Neural progenitor cell (in vitro differentiated cells): ENCODE measurements around the gene AMBN. TPM values are rescaled to one million over a fixed set of nuclear protein-coding genes. Genes with fewer than 3 reads are reported as not detected.

Source experiments
- DNase-seq: peaks from one replicate; pipeline ENCODE4 v3.0.0-alpha.2; 2016; ENCODE audit warnings: low spot score
- H2AFZ ChIP-seq: fragments of 200-600 bp; sonication (generic); replicated peaks from 2 replicates; pipeline ENCODE4 v1.6.1; 2016; ENCODE audit warnings: antibody characterized with exemption
- H3F3A ChIP-seq: fragments of 200-600 bp; sonication (generic); 2 replicates; pipeline ENCODE4 v1.6.1; 2016; ENCODE audit warnings: antibody characterized with exemption, low read depth
- H3K27ac ChIP-seq: fragments of 200-600 bp; sonication (generic); 2 replicates; pipeline ENCODE4 v1.5.1; 2016; ENCODE audit warnings: mild to moderate bottlenecking
- H3K27me3 ChIP-seq: fragments of 200-600 bp; sonication (generic); 2 replicates; pipeline ENCODE4 v1.6.1; 2016; ENCODE audit warnings: mild to moderate bottlenecking, moderate library complexity
- H3K36me3 ChIP-seq: fragments of 200-600 bp; sonication (generic); 2 replicates; pipeline ENCODE4 v1.5.1; 2016
- H3K4me1 ChIP-seq: fragments of 200-600 bp; sonication (generic); 2 replicates; pipeline ENCODE4 v1.6.1; 2016; ENCODE audit warnings: mixed run types
- H3K4me2 ChIP-seq: fragments of 200-600 bp; sonication (generic); 2 replicates; pipeline ENCODE4 v1.6.1; 2016
- H3K4me3 ChIP-seq: fragments of 200-600 bp; sonication (generic); 2 replicates; pipeline ENCODE4 v1.5.1; 2016
- H3K79me2 ChIP-seq: fragments of 200-600 bp; sonication (generic); 2 replicates; pipeline ENCODE4 v1.6.1; 2016; ENCODE audit warnings: low read depth
- H3K9ac ChIP-seq: fragments of 200-600 bp; sonication (generic); 2 replicates; pipeline ENCODE4 v1.6.1; 2016
- H3K9me3 ChIP-seq: fragments of 200-600 bp; sonication (generic); 2 replicates; pipeline ENCODE4 v1.5.1; 2016; ENCODE audit warnings: low read depth
- H4K20me1 ChIP-seq: fragments of 200-600 bp; sonication (generic); 2 replicates; pipeline ENCODE4 v1.6.1; 2016; ENCODE audit warnings: low read depth
- H3K27ac Mint-ChIP-seq: 3 replicates; pipeline ENCODE4 v1.8.0; 2021; ENCODE audit warnings: mixed read lengths
- H3K27me3 Mint-ChIP-seq: 2 replicates; pipeline ENCODE4 v1.8.0; 2022; ENCODE audit warnings: low read depth, mild to moderate bottlenecking, inconsistent platforms, moderate library complexity, mixed read lengths; ENCODE audit not compliant: insufficient read depth
- H3K36me3 Mint-ChIP-seq: 3 replicates; pipeline ENCODE4 v1.8.0; 2021; ENCODE audit warnings: mixed read lengths
- H3K4me1 Mint-ChIP-seq: 3 replicates; pipeline ENCODE4 v1.8.0; 2021; ENCODE audit warnings: mixed read lengths
- H3K4me3 Mint-ChIP-seq: 3 replicates; pipeline ENCODE4 v1.8.0; 2021; ENCODE audit warnings: mild to moderate bottlenecking, moderate library complexity, mixed read lengths
- H3K9me3 Mint-ChIP-seq: 3 replicates; pipeline ENCODE4 v1.8.0; 2020; ENCODE audit warnings: mixed read lengths
- CTCF ChIP-seq: fragments of 200-600 bp; sonication (generic); IDR thresholded peaks from 2 replicates; pipeline ENCODE4 v1.5.1; 2017; ENCODE audit warnings: antibody characterized with exemption, mild to moderate bottlenecking
- EZH2 ChIP-seq: fragments of 200-600 bp; sonication (generic); IDR thresholded peaks from 2 replicates; pipeline ENCODE4 v1.6.1; 2017; ENCODE audit warnings: antibody characterized with exemption, mild to moderate bottlenecking, moderate library complexity
- EZH2phosphoT487 ChIP-seq: fragments of 200-600 bp; sonication (generic); IDR thresholded peaks from 2 replicates; pipeline ENCODE4 v1.6.1; 2017; ENCODE audit warnings: antibody characterized with exemption
- total RNA-seq: library from RNA; depleted of rRNA; stranded (reverse); fragments of >200 nt; gene quantifications from 2 replicates; pipeline ENCODE4 v1.2.3, GENCODE V29; 2015; ENCODE audit warnings: low replicate concordance

AMBN gene
- total RNA-seq, 1 donor from 2014 or later: not detected

- H3K4me1 Mint-ChIP-seq: peaks cover 11% of the 10 kb centered on the region
- DNase-seq: no peak
Observed at GRCh38 chr4:70608324-70608723, 16.3 kb downstream of the AMBN start.

GRCh38 chr4:70613306-70614183 is 21.5 kb downstream of the AMBN start:
- no peaks in the 10 kb centered on the region for H3F3A ChIP-seq
- H3K79me2 ChIP-seq: no peaks in the 10 kb centered on the region
- H4K20me1 ChIP-seq: no peaks in the 10 kb centered on the region
- no peak for TF ChIP-seq EZH2phosphoT487
- TF ChIP-seq CTCF: no peak
- no peak for TF ChIP-seq EZH2
- H3K4me2 ChIP-seq: no peak overlapping the region
- no peak overlapping the region for H3K4me3 ChIP-seq
- no peaks in the 10 kb centered on the region for H3K36me3 ChIP-seq
- H3K27me3 ChIP-seq: no peaks in the 10 kb centered on the region
- H2AFZ ChIP-seq: no peak overlapping the region
- H3K9me3 ChIP-seq: no peaks in the 10 kb centered on the region
- no peak for DNase-seq
- H3K4me3 Mint-ChIP-seq: no peak overlapping the region
- no peaks in the 10 kb centered on the region for H3K4me1 ChIP-seq
- no peaks in the 10 kb centered on the region for H3K9me3 Mint-ChIP-seq
- peaks cover 17% of the 10 kb centered on the region for H3K4me1 Mint-ChIP-seq
- H3K27ac Mint-ChIP-seq: peak overlapping the region; percentile 37
- no peak overlapping the region for H3K9ac ChIP-seq
- peaks cover 2% of the 10 kb centered on the region for H3K27me3 Mint-ChIP-seq
- no peak overlapping the region for H3K27ac ChIP-seq
- H3K36me3 Mint-ChIP-seq: no peaks in the 10 kb centered on the region

More at GRCh38 chr4:70608324-70608723, 16.3 kb downstream of the AMBN start:
- Histone ChIP-seq H3K27ac (no peak overlapping the region), H3K79me2 (no peaks in the 10 kb centered on the region), H3K9ac (no peak overlapping the region), H3K9me3 (no peaks in the 10 kb centered on the region), H3K4me1 (no peaks in the 10 kb centered on the region), H2AFZ (no peak overlapping the region), H3K4me2 (no peak overlapping the region), H4K20me1 (no peaks in the 10 kb centered on the region), H3K27me3 (no peaks in the 10 kb centered on the region), H3K36me3 (no peaks in the 10 kb centered on the region), H3F3A (no peaks in the 10 kb centered on the region), H3K4me3 (no peak overlapping the region)
- H3K27me3 Mint-ChIP-seq: peaks cover 4% of the 10 kb centered on the region
- no peaks in the 10 kb centered on the region for H3K9me3 Mint-ChIP-seq
- TF ChIP-seq EZH2phosphoT487: no peak
- TF ChIP-seq CTCF: no peak
- no peak overlapping the region for H3K4me3 Mint-ChIP-seq
- no peaks in the 10 kb centered on the region for H3K36me3 Mint-ChIP-seq
- H3K27ac Mint-ChIP-seq: no peak overlapping the region

- no peak overlapping the region for H3K4me3 ChIP-seq
- H3K4me1 Mint-ChIP-seq: peaks cover 17% of the 10 kb centered on the region
- H3K9ac ChIP-seq: no peak overlapping the region
- no peaks in the 10 kb centered on the region for H3K79me2 ChIP-seq
- no peaks in the 10 kb centered on the region for H3K9me3 Mint-ChIP-seq
- no peak overlapping the region for H3K4me3 Mint-ChIP-seq
- H3F3A ChIP-seq: no peaks in the 10 kb centered on the region
- no peaks in the 10 kb centered on the region for H3K27me3 ChIP-seq
- no peaks in the 10 kb centered on the region for H3K36me3 ChIP-seq
- no peaks in the 10 kb centered on the region for H4K20me1 ChIP-seq
- no peaks in the 10 kb centered on the region for H3K4me1 ChIP-seq
- peaks cover 2% of the 10 kb centered on the region for H3K27me3 Mint-ChIP-seq
- no peak for DNase-seq
- H3K27ac Mint-ChIP-seq: no peak overlapping the region
- no peak overlapping the region for H3K27ac ChIP-seq
- no peak overlapping the region for H2AFZ ChIP-seq
- TF ChIP-seq EZH2phosphoT487: no peak
- no peak for TF ChIP-seq CTCF
- TF ChIP-seq EZH2: no peak
- H3K36me3 Mint-ChIP-seq: no peaks in the 10 kb centered on the region
- no peak overlapping the region for H3K4me2 ChIP-seq
- no peaks in the 10 kb centered on the region for H3K9me3 ChIP-seq
Observed at GRCh38 chr4:70614184-70614555, 22.1 kb downstream of the AMBN start.
